ENCODE measurements around the gene CAMK2G.

Gene CAMK2G

DNA sequence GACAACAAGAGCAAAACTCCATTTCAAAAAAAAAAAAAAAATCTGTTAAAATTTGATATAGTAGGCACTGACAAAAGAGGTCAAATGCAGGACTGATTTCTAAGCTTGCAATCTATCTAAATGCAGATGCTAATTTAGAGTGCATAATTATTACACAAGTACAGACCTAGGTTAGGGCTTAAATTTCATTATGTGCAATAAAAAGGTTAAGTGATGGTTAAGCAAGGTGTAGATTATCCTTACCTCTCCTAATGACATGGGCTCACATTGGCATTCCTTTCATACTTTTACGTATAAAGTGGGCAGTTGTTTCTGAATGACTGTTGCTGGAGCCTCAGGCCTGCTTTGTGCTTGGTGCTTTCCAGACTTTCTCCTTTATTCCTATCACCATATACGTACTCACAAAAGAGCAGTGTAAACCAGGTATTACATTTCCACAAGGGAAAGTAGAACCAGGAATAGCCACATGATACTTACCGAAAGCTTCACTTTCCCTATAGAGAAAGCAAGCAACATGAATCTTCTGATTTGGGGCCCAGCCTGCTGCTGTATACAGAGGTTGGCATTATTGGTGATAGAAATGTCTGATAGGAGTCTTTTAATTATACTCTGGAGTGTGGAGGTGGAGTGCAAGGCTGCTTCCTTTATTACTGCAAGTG is 94.7 kb downstream of the CAMK2G start:
- TF ChIP-seq, protein P1, sequence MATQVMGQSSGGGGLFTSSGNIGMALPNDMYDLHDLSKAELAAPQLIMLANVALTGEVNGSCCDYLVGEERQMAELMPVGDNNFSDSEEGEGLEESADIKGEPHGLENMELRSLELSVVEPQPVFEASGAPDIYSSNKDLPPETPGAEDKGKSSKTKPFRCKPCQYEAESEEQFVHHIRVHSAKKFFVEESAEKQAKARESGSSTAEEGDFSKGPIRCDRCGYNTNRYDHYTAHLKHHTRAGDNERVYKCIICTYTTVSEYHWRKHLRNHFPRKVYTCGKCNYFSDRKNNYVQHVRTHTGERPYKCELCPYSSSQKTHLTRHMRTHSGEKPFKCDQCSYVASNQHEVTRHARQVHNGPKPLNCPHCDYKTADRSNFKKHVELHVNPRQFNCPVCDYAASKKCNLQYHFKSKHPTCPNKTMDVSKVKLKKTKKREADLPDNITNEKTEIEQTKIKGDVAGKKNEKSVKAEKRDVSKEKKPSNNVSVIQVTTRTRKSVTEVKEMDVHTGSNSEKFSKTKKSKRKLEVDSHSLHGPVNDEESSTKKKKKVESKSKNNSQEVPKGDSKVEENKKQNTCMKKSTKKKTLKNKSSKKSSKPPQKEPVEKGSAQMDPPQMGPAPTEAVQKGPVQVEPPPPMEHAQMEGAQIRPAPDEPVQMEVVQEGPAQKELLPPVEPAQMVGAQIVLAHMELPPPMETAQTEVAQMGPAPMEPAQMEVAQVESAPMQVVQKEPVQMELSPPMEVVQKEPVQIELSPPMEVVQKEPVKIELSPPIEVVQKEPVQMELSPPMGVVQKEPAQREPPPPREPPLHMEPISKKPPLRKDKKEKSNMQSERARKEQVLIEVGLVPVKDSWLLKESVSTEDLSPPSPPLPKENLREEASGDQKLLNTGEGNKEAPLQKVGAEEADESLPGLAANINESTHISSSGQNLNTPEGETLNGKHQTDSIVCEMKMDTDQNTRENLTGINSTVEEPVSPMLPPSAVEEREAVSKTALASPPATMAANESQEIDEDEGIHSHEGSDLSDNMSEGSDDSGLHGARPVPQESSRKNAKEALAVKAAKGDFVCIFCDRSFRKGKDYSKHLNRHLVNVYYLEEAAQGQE (IDR thresholded peaks at IDR 0.05; ENCODE audit: insufficient read depth in 1 of 2, low read depth in 2 of 2, low read length in 2 of 2): no peak
- TF ChIP-seq POLR2AphosphoS5 (IDR thresholded peaks at IDR 0.05; ENCODE audit: low read depth, low read length) (0 out of 2 replicates have a peak, but pooled peaks have one; percentile 25), SIN3A (IDR thresholded peaks at IDR 0.05; ENCODE audit: borderline replicate concordance, insufficient read depth, low read length) (no peak), FOXP2 (optimal IDR thresholded peaks at IDR 0.05; ENCODE audit: borderline replicate concordance, extremely low read depth, extremely low read length, insufficient read depth) (no peak), TAF1 (IDR thresholded peaks at IDR 0.05; ENCODE audit: borderline replicate concordance, insufficient read depth, low read length) (no peak)

- TF ChIP-seq TAF1 (IDR thresholded peaks at IDR 0.05; ENCODE audit: borderline replicate concordance, insufficient read depth, low read length) (no peak), POLR2AphosphoS5 (IDR thresholded peaks at IDR 0.05; ENCODE audit: low read depth, low read length) (no peak)
- TF ChIP-seq, protein P1 (IDR thresholded peaks at IDR 0.05; ENCODE audit: insufficient read depth in 1 of 2, low read depth in 2 of 2, low read length in 2 of 2): no peak
Measured at GRCh38 chr10:73779018-73779417, 95.3 kb downstream of the CAMK2G start.

GRCh38 chr10:73774637-73775036 is 99.7 kb downstream of the CAMK2G start:
- no peak for TF ChIP-seq TAF1 (IDR thresholded peaks at IDR 0.05; ENCODE audit: borderline replicate concordance, insufficient read depth, low read length)

DNA sequence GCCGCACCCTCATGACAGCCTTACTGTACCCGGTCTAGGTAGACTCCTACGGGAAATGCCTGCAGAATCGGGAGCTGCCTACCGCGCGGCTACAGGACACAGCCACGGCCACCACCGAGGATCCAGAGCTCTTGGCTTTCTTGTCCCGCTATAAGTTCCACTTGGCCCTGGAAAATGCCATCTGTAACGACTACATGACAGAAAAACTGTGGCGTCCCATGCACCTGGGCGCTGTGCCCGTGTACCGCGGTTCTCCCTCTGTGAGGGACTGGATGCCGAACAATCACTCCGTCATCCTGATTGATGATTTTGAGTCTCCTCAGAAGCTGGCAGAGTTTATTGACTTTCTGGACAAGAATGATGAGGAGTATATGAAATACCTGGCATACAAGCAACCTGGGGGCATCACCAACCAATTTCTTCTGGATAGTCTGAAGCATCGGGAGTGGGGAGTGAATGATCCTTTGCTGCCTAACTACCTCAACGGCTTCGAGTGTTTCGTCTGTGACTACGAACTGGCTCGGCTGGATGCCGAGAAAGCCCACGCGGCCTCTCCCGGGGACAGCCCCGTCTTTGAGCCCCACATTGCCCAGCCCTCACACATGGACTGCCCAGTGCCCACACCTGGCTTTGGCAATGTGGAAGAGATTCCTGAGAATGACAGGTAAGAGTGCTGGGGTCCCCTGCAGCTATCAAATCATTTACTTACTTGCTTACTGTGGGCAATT is 101.0 kb downstream of the CAMK2G start:
- TF ChIP-seq TAF1 (IDR thresholded peaks at IDR 0.05; ENCODE audit: borderline replicate concordance, insufficient read depth, low read length) (no peak), FOXP2 (optimal IDR thresholded peaks at IDR 0.05; ENCODE audit: borderline replicate concordance, extremely low read depth, extremely low read length, insufficient read depth) (no peak), POLR2AphosphoS5 (IDR thresholded peaks at IDR 0.05; ENCODE audit: low read depth, low read length) (no peak), SIN3A (IDR thresholded peaks at IDR 0.05; ENCODE audit: borderline replicate concordance, insufficient read depth, low read length) (no peak)
- TF ChIP-seq, protein P1 (IDR thresholded peaks at IDR 0.05; ENCODE audit: insufficient read depth in 1 of 2, low read depth in 2 of 2, low read length in 2 of 2): no peak

GRCh38 chr10:73772281-73773151 is 101.8 kb downstream of the CAMK2G start:
- TF ChIP-seq FOXP2 (optimal IDR thresholded peaks at IDR 0.05; ENCODE audit: borderline replicate concordance, extremely low read depth, extremely low read length, insufficient read depth) (peak; percentile 39), SIN3A (IDR thresholded peaks at IDR 0.05; ENCODE audit: borderline replicate concordance, insufficient read depth, low read length) (0 out of 2 replicates have a peak, but pooled peaks have one; percentile 12), TAF1 (IDR thresholded peaks at IDR 0.05; ENCODE audit: borderline replicate concordance, insufficient read depth, low read length) (0 out of 2 replicates have a peak, but pooled peaks have one; percentile 52), POLR2AphosphoS5 (IDR thresholded peaks at IDR 0.05; ENCODE audit: low read depth, low read length) (peak; percentile 48; the same call in 1 of the 2 replicates)
- TF ChIP-seq, protein P1 (IDR thresholded peaks at IDR 0.05; ENCODE audit: insufficient read depth in 1 of 2, low read depth in 2 of 2, low read length in 2 of 2): 0 out of 4 replicates have a peak, but pooled peaks of 1 of the 2 experiments have one; percentile 13
